Glutamatergic neuron (in vitro differentiated cells): ENCODE results near the gene TBC1D2. TPM values are rescaled to one million over a fixed set of nuclear protein-coding genes. Genes with fewer than 3 reads are reported as not detected.
A peak's percentile ranks its signal among the peaks of the same experiment; 100 is the strongest.

Experiments used
- DNase-seq: peaks from one replicate; pipeline ENCODE4 v3.0.0; 2022
- H3K27ac Mint-ChIP-seq: one replicate; pipeline ENCODE4 v1.8.0; 2020; ENCODE audit warnings: mild to moderate bottlenecking, mixed read lengths, inconsistent platforms; ENCODE audit not compliant: unreplicated experiment
- H3K27me3 Mint-ChIP-seq: one replicate; pipeline ENCODE4 v1.8.0; 2020; ENCODE audit warnings: mild to moderate bottlenecking, moderate library complexity, mixed read lengths, inconsistent platforms; ENCODE audit not compliant: unreplicated experiment
- H3K36me3 Mint-ChIP-seq: one replicate; pipeline ENCODE4 v1.8.0; 2020; ENCODE audit warnings: mild to moderate bottlenecking, mixed read lengths, inconsistent platforms; ENCODE audit not compliant: unreplicated experiment
- H3K4me1 Mint-ChIP-seq: one replicate; pipeline ENCODE4 v1.8.0; 2020; ENCODE audit warnings: mild to moderate bottlenecking, low read depth, mixed read lengths, inconsistent platforms; ENCODE audit not compliant: unreplicated experiment
- H3K4me3 Mint-ChIP-seq: one replicate; pipeline ENCODE4 v1.8.0; 2020; ENCODE audit warnings: mild to moderate bottlenecking, mixed read lengths, inconsistent platforms; ENCODE audit not compliant: unreplicated experiment
- H3K9me3 Mint-ChIP-seq: one replicate; pipeline ENCODE4 v1.8.0; 2020; ENCODE audit warnings: mild to moderate bottlenecking, moderate library complexity, mixed read lengths, inconsistent platforms; ENCODE audit not compliant: unreplicated experiment
- total RNA-seq: library from RNA; stranded (reverse); fragmentation: NEBNext Ultra II Directional; extraction: Animal tissue kit (Norgen Biotek cat#: 25700); gene quantifications from one replicate; pipeline ENCODE4 v1.2.1, GENCODE V29; 2021; ENCODE audit not compliant: unreplicated experiment
- TF ChIP-seq, protein P1 (sequence below): fragments of 200-600 bp; sonication (generic); IDR thresholded peaks from one replicate; pipeline ENCODE4 v1.5.0; 2021; ENCODE audit not compliant: partially characterized antibody, unreplicated experiment

Gene TBC1D2
- total RNA-seq, 1 donor from 2014 or later = 7.6 TPM

DNA sequence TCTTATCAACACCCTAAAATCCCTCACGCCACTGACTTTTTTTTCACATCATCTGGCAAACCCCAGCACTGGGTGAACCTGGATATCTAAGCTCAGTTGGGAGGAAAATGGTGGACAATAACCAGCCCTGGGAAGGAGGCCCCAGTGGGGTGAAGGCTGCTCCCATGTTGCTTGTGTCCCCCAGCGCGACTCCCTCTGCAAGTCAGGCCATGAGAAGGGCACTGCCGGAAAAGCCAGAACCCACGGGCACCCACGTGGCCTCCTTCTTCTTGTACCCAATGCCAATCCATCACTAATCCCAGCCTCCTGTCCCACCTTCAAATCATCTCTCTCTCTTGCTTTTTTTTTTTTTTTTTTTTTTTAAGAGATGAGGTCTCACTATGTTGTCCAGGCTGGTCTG, 74.5 kb downstream of the TBC1D2 start:
- Mint-ChIP-seq H3K27ac (no peak overlapping the region), H3K4me1 (peaks cover 24% of the 10 kb centered on the region), H3K36me3 (no peaks in the 10 kb centered on the region), H3K27me3 (peaks cover 4% of the 10 kb centered on the region), H3K9me3 (peaks cover 6% of the 10 kb centered on the region), H3K4me3 (no peak overlapping the region)
- TF ChIP-seq, protein P1, sequence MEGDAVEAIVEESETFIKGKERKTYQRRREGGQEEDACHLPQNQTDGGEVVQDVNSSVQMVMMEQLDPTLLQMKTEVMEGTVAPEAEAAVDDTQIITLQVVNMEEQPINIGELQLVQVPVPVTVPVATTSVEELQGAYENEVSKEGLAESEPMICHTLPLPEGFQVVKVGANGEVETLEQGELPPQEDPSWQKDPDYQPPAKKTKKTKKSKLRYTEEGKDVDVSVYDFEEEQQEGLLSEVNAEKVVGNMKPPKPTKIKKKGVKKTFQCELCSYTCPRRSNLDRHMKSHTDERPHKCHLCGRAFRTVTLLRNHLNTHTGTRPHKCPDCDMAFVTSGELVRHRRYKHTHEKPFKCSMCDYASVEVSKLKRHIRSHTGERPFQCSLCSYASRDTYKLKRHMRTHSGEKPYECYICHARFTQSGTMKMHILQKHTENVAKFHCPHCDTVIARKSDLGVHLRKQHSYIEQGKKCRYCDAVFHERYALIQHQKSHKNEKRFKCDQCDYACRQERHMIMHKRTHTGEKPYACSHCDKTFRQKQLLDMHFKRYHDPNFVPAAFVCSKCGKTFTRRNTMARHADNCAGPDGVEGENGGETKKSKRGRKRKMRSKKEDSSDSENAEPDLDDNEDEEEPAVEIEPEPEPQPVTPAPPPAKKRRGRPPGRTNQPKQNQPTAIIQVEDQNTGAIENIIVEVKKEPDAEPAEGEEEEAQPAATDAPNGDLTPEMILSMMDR = no peak
- DNase-seq = no peak

DNA sequence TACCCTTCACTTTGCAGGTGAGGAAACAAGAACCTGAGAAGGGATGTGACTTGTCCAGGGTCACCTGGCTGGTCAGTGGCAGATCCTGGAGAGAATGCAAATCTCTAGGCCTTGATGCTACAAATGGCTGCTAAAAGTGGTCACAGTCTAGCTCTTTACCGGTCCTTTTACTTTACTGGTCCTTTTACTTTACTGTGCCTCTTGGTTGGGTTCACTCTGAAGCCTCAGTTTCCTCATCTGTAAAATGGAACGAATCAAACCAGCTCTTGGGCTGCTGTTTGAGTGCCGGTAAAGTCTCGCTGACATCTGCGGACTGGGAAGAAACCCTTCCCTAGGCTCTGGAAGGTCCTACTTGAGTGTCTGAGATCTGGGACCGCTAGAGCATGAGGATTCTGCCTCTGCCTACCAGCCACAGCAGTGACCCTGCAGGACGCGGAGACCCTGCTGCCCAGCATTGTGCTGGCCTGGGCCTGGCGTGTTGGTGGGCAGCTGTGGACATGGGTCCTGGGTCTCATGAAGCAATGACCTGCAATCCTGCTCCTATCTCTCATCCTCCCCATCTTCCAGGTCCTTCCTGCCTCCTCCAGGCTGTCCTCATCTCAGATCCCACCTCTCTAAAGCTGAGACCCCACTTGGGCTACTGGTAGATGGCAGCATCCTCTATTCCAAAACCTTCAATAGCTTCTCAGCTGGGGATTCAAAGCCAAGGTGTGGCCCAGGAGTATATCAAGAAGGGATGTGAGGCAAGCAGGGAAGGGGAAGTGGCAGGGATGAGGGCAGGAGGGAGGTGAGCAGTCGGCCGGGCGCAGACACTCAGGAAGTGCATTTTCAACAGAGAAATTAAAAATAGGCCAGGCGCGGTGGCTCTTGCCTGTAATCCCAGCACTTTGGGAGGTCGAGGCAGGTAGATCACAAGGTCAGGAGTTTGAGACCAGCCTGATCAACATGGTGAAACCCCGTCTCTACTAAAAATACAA, 76.3 kb downstream of the TBC1D2 start:
- Mint-ChIP-seq H3K36me3 (no peaks in the 10 kb centered on the region), H3K4me3 (no peak overlapping the region), H3K9me3 (peaks cover 6% of the 10 kb centered on the region), H3K27ac (no peak overlapping the region), H3K27me3 (peaks cover 4% of the 10 kb centered on the region), H3K4me1 (peaks cover 21% of the 10 kb centered on the region)
- no peak for DNase-seq
- TF ChIP-seq, protein P1 = no peak

DNA sequence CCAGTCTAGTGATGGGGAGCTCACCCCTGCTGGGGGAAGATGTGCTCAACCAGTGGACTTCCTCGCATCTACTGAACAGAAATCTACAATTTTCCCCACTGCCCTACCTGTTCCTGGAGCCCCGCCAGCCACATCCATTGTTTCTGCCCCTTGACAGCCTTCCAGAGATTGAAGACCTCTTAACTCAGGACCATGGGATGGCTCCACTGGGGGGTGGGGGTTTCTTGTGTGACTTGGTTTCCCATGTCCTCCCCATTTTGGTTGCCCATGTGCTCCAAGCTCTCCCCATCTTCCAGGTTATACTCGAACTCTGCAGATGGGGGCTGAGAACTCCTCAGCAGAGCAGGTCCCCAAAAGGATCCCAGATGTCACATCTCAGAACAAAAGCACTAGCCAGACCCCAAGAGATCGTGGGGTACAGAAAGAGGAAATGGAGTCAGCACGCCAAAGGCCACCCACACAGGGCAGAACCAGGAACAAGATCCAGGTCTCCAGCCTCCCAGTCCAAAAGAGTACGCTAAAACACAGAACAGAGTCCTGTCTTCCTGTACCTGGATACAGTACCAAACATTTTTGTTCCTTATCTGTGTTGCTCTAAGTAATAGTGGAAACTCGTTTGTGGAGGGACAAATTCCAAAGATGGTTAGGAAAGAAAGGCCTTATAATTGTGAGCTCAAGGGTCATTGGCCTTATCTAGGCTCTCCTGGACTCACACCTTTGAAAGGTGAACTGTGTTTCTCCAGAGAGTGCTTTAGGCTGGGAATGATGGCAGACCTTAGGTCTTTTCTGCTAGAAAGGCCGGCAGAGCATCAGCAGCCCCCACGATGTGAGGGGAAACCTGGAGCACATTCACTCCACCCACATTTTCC, 78.8 kb downstream of the TBC1D2 start:
- TF ChIP-seq, protein P1 = no peak
- Mint-ChIP-seq H3K4me3 (no peak overlapping the region), H3K9me3 (peaks cover 3% of the 10 kb centered on the region), H3K27ac (no peak overlapping the region), H3K27me3 (peaks cover 4% of the 10 kb centered on the region), H3K4me1 (peaks cover 28% of the 10 kb centered on the region), H3K36me3 (no peaks in the 10 kb centered on the region)
- peak; percentile 1 for DNase-seq

DNA sequence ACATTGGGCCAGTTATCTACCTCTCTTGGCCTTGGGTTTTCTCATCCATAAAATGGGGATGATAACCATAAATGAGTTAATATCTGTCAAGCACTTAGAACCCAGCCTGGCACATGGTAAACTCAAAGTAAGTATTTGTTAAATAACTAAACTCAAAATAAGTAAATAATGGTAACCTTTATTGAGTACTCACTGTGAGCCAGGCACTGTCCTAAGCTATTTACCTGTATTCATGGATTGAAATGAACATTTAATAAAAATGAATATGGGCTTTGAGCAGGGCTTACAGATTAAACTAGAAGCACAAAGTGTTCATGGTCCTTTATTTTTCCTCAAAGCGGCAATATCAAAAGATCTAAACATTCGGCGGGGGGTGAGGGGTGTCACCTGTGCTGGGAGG, 79.7 kb downstream of the TBC1D2 start:
- H3K9me3 Mint-ChIP-seq = peaks cover 3% of the 10 kb centered on the region
- H3K27ac Mint-ChIP-seq = no peak overlapping the region
- no peak overlapping the region for H3K4me3 Mint-ChIP-seq
- TF ChIP-seq, protein P1 = no peak
- peaks cover 4% of the 10 kb centered on the region for H3K27me3 Mint-ChIP-seq
- DNase-seq = no peak
- peaks cover 37% of the 10 kb centered on the region for H3K4me1 Mint-ChIP-seq
- no peaks in the 10 kb centered on the region for H3K36me3 Mint-ChIP-seq
